ENCODE data around the gene WRNIP1. TPM values are rescaled to one million over a fixed set of nuclear protein-coding genes. Genes with fewer than 3 reads are reported as not detected.

Gene WRNIP1
- total RNA-seq, 1 donor from 2014 or later: 73.6 TPM

DNA sequence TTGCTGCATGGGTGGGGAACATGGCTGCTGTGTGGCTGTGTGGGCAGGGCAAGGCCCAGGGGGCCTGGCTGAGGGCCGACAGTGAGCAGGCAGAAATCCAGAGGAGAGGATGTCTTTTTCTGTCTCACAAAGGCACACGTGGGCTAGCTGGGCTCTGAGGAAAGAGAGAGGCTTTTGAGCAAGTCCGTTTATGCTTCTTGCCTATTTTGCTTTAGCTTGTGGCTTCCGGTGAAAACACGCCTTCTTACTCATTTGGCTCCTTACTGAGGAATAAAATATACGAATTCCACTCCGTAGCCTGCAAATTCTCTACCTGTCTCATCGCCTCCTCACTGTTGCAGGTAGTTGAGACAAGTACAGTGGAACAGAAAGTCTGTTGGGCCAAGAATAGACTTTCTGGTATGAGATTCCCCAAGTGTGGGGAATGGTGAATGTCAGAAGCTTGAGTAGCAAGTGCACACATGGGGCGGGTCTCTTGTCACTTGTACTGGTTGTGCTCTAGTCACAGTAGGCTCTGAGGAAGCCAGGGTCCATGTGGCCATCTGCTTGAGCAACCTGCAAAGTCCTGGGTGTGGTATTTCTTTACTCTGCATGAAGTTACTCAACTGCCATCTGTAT is 28.4 kb downstream of the WRNIP1 start:
- H3K4me3 ChIP-seq (ENCODE audit: low read depth, low read length): no peak overlapping the region
- TF ChIP-seq, protein P1, sequence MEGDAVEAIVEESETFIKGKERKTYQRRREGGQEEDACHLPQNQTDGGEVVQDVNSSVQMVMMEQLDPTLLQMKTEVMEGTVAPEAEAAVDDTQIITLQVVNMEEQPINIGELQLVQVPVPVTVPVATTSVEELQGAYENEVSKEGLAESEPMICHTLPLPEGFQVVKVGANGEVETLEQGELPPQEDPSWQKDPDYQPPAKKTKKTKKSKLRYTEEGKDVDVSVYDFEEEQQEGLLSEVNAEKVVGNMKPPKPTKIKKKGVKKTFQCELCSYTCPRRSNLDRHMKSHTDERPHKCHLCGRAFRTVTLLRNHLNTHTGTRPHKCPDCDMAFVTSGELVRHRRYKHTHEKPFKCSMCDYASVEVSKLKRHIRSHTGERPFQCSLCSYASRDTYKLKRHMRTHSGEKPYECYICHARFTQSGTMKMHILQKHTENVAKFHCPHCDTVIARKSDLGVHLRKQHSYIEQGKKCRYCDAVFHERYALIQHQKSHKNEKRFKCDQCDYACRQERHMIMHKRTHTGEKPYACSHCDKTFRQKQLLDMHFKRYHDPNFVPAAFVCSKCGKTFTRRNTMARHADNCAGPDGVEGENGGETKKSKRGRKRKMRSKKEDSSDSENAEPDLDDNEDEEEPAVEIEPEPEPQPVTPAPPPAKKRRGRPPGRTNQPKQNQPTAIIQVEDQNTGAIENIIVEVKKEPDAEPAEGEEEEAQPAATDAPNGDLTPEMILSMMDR (IDR thresholded peaks at IDR 0.05; ENCODE audit: insufficient read depth, low read length, poor library complexity, severe bottlenecking): no peak
- no peak for DNase-seq (ENCODE audit: low read depth)
- H3K36me3 ChIP-seq (ENCODE audit: control insufficient read depth, insufficient read depth, low read length): no peaks in the 10 kb centered on the region
- H3K27me3 ChIP-seq (ENCODE audit: control insufficient read depth, insufficient read depth, low read length): no peaks in the 10 kb centered on the region

DNA sequence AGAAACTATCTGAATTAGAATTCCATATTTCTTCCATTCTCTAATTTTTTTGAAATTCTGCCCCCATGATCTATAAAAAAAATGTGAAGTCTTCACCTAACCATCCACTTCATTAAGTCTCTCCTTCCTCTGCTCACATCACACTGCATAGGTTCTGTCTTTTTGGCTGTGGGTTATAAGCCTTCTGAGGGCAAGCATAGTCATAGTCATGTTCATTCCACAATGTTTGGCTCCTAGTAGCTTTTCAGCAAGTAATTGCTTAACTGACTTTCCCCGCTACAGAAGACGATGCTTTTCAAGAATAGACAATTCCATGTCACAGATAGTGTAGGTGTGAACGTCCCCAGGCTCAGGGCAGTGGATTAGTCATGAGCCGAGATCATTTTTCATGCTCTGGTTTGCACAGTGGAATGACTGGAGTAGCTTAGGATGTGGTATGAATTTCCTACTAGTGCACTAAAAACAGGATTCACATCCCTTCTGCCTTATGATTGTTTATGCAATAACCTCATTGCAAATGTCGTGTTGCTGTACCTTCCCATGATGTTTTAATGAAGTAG is 29.1 kb downstream of the WRNIP1 start:
- no peak for DNase-seq (ENCODE audit: low read depth)
- TF ChIP-seq, protein P1 (IDR thresholded peaks at IDR 0.05; ENCODE audit: insufficient read depth, low read length, poor library complexity, severe bottlenecking): no peak
- no peaks in the 10 kb centered on the region for H3K27me3 ChIP-seq (ENCODE audit: control insufficient read depth, insufficient read depth, low read length)
- H3K36me3 ChIP-seq (ENCODE audit: control insufficient read depth, insufficient read depth, low read length): no peaks in the 10 kb centered on the region
- H3K4me3 ChIP-seq (ENCODE audit: low read depth, low read length): no peak overlapping the region

DNA sequence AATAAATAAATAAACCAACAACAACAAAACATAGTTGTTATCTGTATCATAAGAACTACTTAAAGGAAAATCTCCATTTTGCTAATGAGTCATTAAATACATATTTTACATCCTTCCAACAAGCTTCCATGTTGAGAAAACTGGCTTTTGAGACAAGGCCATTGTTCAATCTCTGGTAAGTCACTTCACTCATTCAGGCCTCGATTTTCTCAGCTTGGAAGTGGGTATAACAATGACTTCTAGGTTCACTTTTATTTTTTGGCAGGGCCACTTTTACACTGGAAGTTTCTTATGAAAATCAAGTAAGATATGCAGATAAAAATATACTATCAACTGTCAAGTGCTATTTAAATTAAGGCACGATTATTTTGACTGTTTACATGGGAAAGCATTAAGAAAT is 30.0 kb downstream of the WRNIP1 start:
- H3K36me3 ChIP-seq (ENCODE audit: control insufficient read depth, insufficient read depth, low read length): no peaks in the 10 kb centered on the region
- TF ChIP-seq, protein P1 (IDR thresholded peaks at IDR 0.05; ENCODE audit: insufficient read depth, low read length, poor library complexity, severe bottlenecking): no peak
- no peak for DNase-seq (ENCODE audit: low read depth)
- no peak overlapping the region for H3K4me3 ChIP-seq (ENCODE audit: low read depth, low read length)
- H3K27me3 ChIP-seq (ENCODE audit: control insufficient read depth, insufficient read depth, low read length): no peaks in the 10 kb centered on the region

DNA sequence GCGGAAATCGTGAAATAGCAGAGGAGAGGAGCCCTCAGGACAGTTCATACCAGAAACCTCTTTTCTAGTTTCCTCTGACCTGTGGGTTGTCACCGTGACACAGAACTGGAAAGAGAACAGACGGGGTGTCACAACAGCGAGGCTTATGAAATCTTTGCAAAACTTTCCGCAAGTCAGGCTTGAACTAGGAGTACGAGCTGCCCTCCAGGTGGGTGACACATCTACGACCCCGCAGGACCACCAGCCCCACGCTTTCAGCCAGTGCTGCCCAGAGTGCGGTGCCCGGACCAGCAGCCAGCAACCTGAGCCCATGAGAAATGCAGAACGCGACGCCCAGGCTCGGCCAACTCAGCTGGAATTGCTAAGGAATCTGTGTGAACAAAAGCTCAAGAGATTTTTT is 30.8 kb downstream of the WRNIP1 start:
- DNase-seq (ENCODE audit: low read depth): no peak
- Histone ChIP-seq H3K4me3 (ENCODE audit: low read depth, low read length) (no peak overlapping the region), H3K36me3 (ENCODE audit: control insufficient read depth, insufficient read depth, low read length) (no peaks in the 10 kb centered on the region), H3K27me3 (ENCODE audit: control insufficient read depth, insufficient read depth, low read length) (no peaks in the 10 kb centered on the region)
- TF ChIP-seq, protein P1 (IDR thresholded peaks at IDR 0.05; ENCODE audit: insufficient read depth, low read length, poor library complexity, severe bottlenecking): no peak

DNA sequence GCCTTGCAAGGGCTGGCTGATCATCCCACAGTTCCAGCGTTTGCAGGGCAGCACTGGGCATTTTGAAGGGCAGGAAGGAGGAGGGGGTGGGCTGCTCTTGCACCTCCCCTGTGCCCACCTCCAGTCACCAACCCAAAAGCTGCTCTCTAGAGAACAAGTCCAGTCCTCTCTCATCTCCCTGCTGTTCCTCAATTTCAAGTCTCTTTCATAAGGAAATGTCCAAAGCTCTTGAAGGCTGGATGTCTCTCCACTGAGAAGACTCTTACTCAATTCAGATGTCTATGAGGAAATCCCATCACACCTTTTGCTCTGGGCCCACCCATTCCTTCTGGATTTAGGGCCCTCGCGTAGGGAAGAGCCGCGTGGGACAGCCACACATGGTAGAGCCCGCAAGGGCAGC is 31.7 kb downstream of the WRNIP1 start:
- H3K4me3 ChIP-seq (ENCODE audit: low read depth, low read length): no peak overlapping the region
- TF ChIP-seq, protein P1 (IDR thresholded peaks at IDR 0.05; ENCODE audit: insufficient read depth, low read length, poor library complexity, severe bottlenecking): no peak
- no peaks in the 10 kb centered on the region for H3K27me3 ChIP-seq (ENCODE audit: control insufficient read depth, insufficient read depth, low read length)
- no peaks in the 10 kb centered on the region for H3K36me3 ChIP-seq (ENCODE audit: control insufficient read depth, insufficient read depth, low read length)
- no peak for DNase-seq (ENCODE audit: low read depth)

DNA sequence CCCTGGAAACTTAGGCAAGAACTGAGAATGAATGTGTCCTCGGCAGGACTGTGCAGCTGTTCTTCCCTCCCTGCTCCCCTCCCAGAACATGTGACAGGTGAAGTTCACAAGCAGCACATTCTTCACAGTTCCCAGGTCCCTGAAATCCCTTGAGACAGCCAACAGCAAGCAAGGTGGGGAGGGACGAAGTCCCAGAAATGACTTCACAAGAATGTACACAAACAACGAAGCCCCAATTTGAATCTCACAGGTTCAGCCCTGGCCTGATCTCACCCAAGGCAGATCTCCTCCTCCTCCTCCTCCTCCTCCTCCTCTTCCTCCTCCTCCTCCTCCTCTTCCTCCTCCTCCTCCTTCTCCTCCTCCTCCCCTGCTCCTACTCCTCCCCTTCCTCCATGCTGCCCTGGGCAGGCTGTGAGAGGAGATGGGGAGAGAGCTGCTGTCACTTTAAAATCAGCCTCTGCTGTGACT is 32.4 kb downstream of the WRNIP1 start:
- TF ChIP-seq, protein P1 (IDR thresholded peaks at IDR 0.05; ENCODE audit: insufficient read depth, low read length, poor library complexity, severe bottlenecking): no peak
- H3K4me3 ChIP-seq (ENCODE audit: low read depth, low read length): no peak overlapping the region
- no peak for DNase-seq (ENCODE audit: low read depth)
- no peaks in the 10 kb centered on the region for H3K27me3 ChIP-seq (ENCODE audit: control insufficient read depth, insufficient read depth, low read length)
- H3K36me3 ChIP-seq (ENCODE audit: control insufficient read depth, insufficient read depth, low read length): no peaks in the 10 kb centered on the region

Data from kidney epithelial cell (primary cell).